A549 (cell line): ENCODE data around the gene C2orf49. TPM values are rescaled to one million over a fixed set of nuclear protein-coding genes. Genes with fewer than 3 reads are reported as not detected.

Experiments
- ATAC-seq, 2 experiments: fragments of 200-7000 bp in 1 of 2; fragments of >200 bp in 1 of 2; cut with Nextera tagmentation in 1 of 2; cut with Tn5 transposase in 1 of 2; 3 replicates each; pipeline versions ENCODE4 v1.8.0 to v1.9.1; 2018 to 2020; ENCODE audit warnings: mild to moderate bottlenecking in 1 of 2, moderate library complexity in 1 of 2
- CTCF ChIA-PET: fragments of 300-600 bp; sonication (Branson Sonifier 250); formaldehyde crosslinking; extraction: SDS; loops from one replicate; lab custom pipeline; 2021; ENCODE audit warnings: antibody characterized with exemption, inconsistent platforms; lab: Yijun Ruan, JAX
- POLR2A ChIA-PET: fragments of 350-600 bp; formaldehyde crosslinking; extraction: SDS; loops from one replicate; lab custom pipeline; 2021; ENCODE audit warnings: antibody characterized with exemption, inconsistent platforms; lab: Yijun Ruan, JAX
- DNase-seq, 2 experiments: peaks; one replicate each; pipeline versions ENCODE4 v3.0.0 to v3.0.0-alpha.2; 2011 to 2016; ENCODE audit warnings: low read depth in 1 of 2, low spot score in 1 of 2
- FAIRE-seq: peaks from 2 replicates; lab custom pipeline; 2011; peaks lifted over from hg19 to GRCh38; lab: Jason Lieb, UNC
- H3K27ac ChIP-seq, 2 experiments: fragments of >200 bp; sonication (Bioruptor Twin); formaldehyde crosslinking; 3 replicates each; pipeline ENCODE4 v1.5.1; 2016 to 2017
- H3K4me1 ChIP-seq: fragments of >200 bp; sonication (Bioruptor Twin); formaldehyde crosslinking; 3 replicates; pipeline ENCODE4 v1.6.1; 2016
- H3K4me2 ChIP-seq: fragments of >200 bp; sonication (Bioruptor Twin); formaldehyde crosslinking; 3 replicates; pipeline ENCODE4 v1.6.1; 2016
- H3K4me3 ChIP-seq: fragments of >200 bp; sonication (Bioruptor Twin); formaldehyde crosslinking; 3 replicates; pipeline ENCODE4 v1.5.1; 2016
- H3K9me3 ChIP-seq: fragments of >200 bp; sonication (Bioruptor Twin); formaldehyde crosslinking; 3 replicates; pipeline ENCODE4 v1.6.1; 2016
- BCL3 ChIP-seq: fragments of >200 bp; sonication (Bioruptor Twin); formaldehyde crosslinking; IDR thresholded peaks from 3 replicates; pipeline ENCODE4 v1.6.1; 2016
- FOSL2 ChIP-seq, 2 experiments: fragments of 450-650 bp in 1 of 2; fragments of >200 bp in 1 of 2; sonication (Bioruptor Twin) in 1 of 2; formaldehyde crosslinking; IDR thresholded peaks; 2 replicates each; pipeline versions ENCODE4 v1.5.0 to v1.6.1; 2016 to 2020; ENCODE audit warnings: mild to moderate bottlenecking in 1 of 2, moderate library complexity in 1 of 2
- GATA3 ChIP-seq: IDR thresholded peaks from 2 replicates; pipeline ENCODE4 v1.6.1; 2012; ENCODE audit warnings: borderline replicate concordance
- HOXB13 ChIP-seq: fragments of 250-450 bp; sonication (Bioruptor Pico); IDR thresholded peaks from 2 replicates; pipeline ENCODE4 v1.5.0; 2020; ENCODE audit warnings: low read depth, mild to moderate bottlenecking, moderate library complexity
- JUNB ChIP-seq: fragments of >200 bp; sonication (Bioruptor Twin); formaldehyde crosslinking; IDR thresholded peaks from 2 replicates; pipeline ENCODE4 v1.6.1; 2016
- KDM1A ChIP-seq: fragments of 200-600 bp; sonication (generic); IDR thresholded peaks from 2 replicates; pipeline ENCODE4 v1.6.1; 2016; ENCODE audit warnings: low read depth, mild to moderate bottlenecking
- KDM5A ChIP-seq: fragments of 200-600 bp; sonication (generic); IDR thresholded peaks from 2 replicates; pipeline ENCODE4 v1.6.1; 2016; ENCODE audit warnings: antibody characterized with exemption, mild to moderate bottlenecking
- MAFK ChIP-seq: fragments of 450-650 bp; IDR thresholded peaks from 2 replicates; pipeline ENCODE4 v1.6.1; 2014; ENCODE audit not compliant: partially characterized antibody
- MAX ChIP-seq: IDR thresholded peaks from 2 replicates; pipeline ENCODE4 v1.6.1; 2012
- MYC ChIP-seq: IDR thresholded peaks from 2 replicates; pipeline ENCODE4 v1.6.1; 2012; ENCODE audit warnings: mild to moderate bottlenecking, inconsistent platforms, low read length, improper control_type of control experiment, borderline replicate concordance
- POLR2AphosphoS2 ChIP-seq: conservative IDR thresholded peaks from 2 replicates; pipeline ENCODE4 v1.6.1; 2012; ENCODE audit warnings: low read length, improper control_type of control experiment, inconsistent platforms
- RAD21 ChIP-seq, 2 experiments: fragments of >200 bp in 1 of 2; sonication (Bioruptor Twin) in 1 of 2; formaldehyde crosslinking in 1 of 2; IDR thresholded peaks in 1 of 2; conservative IDR thresholded peaks in 1 of 2; 2 replicates in 1 of 2; 3 replicates in 1 of 2; pipeline ENCODE4 v1.6.1; 2012 to 2018; ENCODE audit warnings: inconsistent platforms in 1 of 2
- RARB ChIP-seq: fragments of 250-450 bp; sonication (Bioruptor Pico); IDR thresholded peaks from 2 replicates; pipeline ENCODE4 v1.8.0; 2021; ENCODE audit warnings: mild to moderate bottlenecking, moderate library complexity
- RCOR1 ChIP-seq: fragments of 150-350 bp; IDR thresholded peaks from 2 replicates; pipeline ENCODE4 v1.6.1; 2014; ENCODE audit warnings: antibody characterized with exemption, low read length, low read depth
- REST ChIP-seq: fragments of 200-600 bp; sonication (generic); IDR thresholded peaks from 2 replicates; pipeline ENCODE4 v1.6.1; 2016; ENCODE audit warnings: antibody characterized with exemption, mild to moderate bottlenecking, moderate library complexity
- SMC3 ChIP-seq: fragments of >200 bp; sonication (Bioruptor Twin); formaldehyde crosslinking; IDR thresholded peaks from 3 replicates; pipeline ENCODE4 v1.6.1; 2018; ENCODE audit warnings: inconsistent platforms
- ZSCAN20 ChIP-seq: fragments of 250-450 bp; sonication (Bioruptor Pico); IDR thresholded peaks from 2 replicates; pipeline ENCODE4 v1.8.0; 2022; ENCODE audit warnings: mild to moderate bottlenecking, moderate library complexity
- WGBS: methylation state at CpG from one replicate; pipeline ENCODE4 v1.1.6; 2017; ENCODE audit errors: missing lambda C conversion rate; 5-methylcytosine and 5-hydroxymethylcytosine counted together
- polyA plus RNA-seq, 4 experiments: library from polyadenylated mRNA; depleted of rRNA in 3 of 4; stranded (reverse); fragments of >200 nt; fragmentation: RNase III in 1 of 4; extraction: RNeasy Plus Mini Kit Qiagen cat#74134 plus additional on column Dnase treatment in 1 of 4; gene quantifications; 2 replicates in 3 of 4; 3 replicates in 1 of 4; pipeline ENCODE4 v1.2.3, GENCODE V29; 2011 to 2017
- TF ChIP-seq, protein P1 (sequence below): fragments of >200 bp; sonication (Bioruptor Twin); formaldehyde crosslinking; IDR thresholded peaks from 3 replicates; pipeline ENCODE4 v1.5.1; 2016
- TF ChIP-seq, protein P2 (sequence below): IDR thresholded peaks from 2 replicates; pipeline ENCODE4 v1.6.1; 2012; ENCODE audit warnings: low read depth, borderline replicate concordance

C2orf49 gene
- polyA plus RNA-seq, 2 of the 4 experiments (the other 2 are of a cell fraction) = 19.4 to 25.7 TPM

DNA sequence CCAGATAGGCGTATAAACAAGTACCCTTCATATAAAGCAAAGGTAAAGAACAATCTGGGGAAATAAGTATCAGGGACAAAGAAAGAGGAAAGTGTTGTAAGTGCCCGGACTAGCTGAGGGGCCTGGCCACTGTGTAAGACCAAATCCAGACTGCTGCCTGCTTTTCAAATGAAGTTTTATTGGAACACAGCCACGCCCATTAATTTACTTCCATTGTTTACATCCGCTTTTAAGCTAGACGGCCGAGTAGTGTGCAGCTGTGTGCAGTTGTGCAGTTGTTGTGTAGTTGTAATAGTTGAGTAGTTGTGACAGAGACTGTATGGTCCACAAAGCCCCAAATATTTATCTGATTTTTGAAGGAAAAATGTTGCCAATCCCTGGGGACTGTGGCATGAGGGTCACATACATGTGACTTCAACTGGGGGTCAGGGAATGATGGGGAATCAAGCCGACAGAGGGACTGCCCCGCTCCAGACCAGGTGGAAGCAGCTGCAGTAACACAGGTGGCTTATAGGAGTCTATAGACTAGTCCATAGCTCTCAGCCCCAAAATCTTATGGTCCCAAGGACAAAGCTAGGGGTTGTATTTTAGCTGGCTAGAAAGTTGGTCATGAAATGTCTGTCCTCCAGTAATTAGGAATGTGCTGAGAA lies 31.5 kb downstream of the C2orf49 start:
- FAIRE-seq = no peak
- H3K27ac ChIP-seq = no peak overlapping the region
- CTCF ChIA-PET = interaction anchor here (0.7 to 6.1 kb wide), 17 partner anchors 9 to 180 kb away, joined by 3 to 146 read pairs (median 5); partner anchors contain the start of gene FHL2
- POLR2A ChIA-PET = no interaction called here
- no peak for ATAC-seq
- DNase-seq = no peak
- no peaks in the 10 kb centered on the region for H3K9me3 ChIP-seq
- no peak overlapping the region for H3K4me2 ChIP-seq
- no peak overlapping the region for H3K4me3 ChIP-seq
- peaks cover 6% of the 10 kb centered on the region; the same call in 2 of the 3 replicates for H3K4me1 ChIP-seq
- TF ChIP-seq HOXB13 (CRISPR knock-in tag) = no peak
- no peak for TF ChIP-seq ZSCAN20 (CRISPR knock-in tag)
- TF ChIP-seq, protein P1, sequence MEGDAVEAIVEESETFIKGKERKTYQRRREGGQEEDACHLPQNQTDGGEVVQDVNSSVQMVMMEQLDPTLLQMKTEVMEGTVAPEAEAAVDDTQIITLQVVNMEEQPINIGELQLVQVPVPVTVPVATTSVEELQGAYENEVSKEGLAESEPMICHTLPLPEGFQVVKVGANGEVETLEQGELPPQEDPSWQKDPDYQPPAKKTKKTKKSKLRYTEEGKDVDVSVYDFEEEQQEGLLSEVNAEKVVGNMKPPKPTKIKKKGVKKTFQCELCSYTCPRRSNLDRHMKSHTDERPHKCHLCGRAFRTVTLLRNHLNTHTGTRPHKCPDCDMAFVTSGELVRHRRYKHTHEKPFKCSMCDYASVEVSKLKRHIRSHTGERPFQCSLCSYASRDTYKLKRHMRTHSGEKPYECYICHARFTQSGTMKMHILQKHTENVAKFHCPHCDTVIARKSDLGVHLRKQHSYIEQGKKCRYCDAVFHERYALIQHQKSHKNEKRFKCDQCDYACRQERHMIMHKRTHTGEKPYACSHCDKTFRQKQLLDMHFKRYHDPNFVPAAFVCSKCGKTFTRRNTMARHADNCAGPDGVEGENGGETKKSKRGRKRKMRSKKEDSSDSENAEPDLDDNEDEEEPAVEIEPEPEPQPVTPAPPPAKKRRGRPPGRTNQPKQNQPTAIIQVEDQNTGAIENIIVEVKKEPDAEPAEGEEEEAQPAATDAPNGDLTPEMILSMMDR = no peak
- no peak for TF ChIP-seq MAFK
- TF ChIP-seq REST = no peak
- TF ChIP-seq JUNB = no peak
- TF ChIP-seq FOSL2 (IDR thresholded peaks at IDR 0.05) = no peak
- TF ChIP-seq FOSL2 (CRISPR knock-in tag; IDR thresholded peaks at IDR 0.05) = no peak
- no peak for TF ChIP-seq RCOR1
- no peak for TF ChIP-seq RARB (CRISPR knock-in tag)
- TF ChIP-seq KDM5A = no peak
- no peak for TF ChIP-seq POLR2AphosphoS2
- TF ChIP-seq, protein P2, sequence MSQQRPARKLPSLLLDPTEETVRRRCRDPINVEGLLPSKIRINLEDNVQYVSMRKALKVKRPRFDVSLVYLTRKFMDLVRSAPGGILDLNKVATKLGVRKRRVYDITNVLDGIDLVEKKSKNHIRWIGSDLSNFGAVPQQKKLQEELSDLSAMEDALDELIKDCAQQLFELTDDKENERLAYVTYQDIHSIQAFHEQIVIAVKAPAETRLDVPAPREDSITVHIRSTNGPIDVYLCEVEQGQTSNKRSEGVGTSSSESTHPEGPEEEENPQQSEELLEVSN = no peak
- TF ChIP-seq MAX = no peak
- no peak for TF ChIP-seq BCL3
- WGBS = 81% methylated on average over 8 of the region's 8 CpGs

DNA sequence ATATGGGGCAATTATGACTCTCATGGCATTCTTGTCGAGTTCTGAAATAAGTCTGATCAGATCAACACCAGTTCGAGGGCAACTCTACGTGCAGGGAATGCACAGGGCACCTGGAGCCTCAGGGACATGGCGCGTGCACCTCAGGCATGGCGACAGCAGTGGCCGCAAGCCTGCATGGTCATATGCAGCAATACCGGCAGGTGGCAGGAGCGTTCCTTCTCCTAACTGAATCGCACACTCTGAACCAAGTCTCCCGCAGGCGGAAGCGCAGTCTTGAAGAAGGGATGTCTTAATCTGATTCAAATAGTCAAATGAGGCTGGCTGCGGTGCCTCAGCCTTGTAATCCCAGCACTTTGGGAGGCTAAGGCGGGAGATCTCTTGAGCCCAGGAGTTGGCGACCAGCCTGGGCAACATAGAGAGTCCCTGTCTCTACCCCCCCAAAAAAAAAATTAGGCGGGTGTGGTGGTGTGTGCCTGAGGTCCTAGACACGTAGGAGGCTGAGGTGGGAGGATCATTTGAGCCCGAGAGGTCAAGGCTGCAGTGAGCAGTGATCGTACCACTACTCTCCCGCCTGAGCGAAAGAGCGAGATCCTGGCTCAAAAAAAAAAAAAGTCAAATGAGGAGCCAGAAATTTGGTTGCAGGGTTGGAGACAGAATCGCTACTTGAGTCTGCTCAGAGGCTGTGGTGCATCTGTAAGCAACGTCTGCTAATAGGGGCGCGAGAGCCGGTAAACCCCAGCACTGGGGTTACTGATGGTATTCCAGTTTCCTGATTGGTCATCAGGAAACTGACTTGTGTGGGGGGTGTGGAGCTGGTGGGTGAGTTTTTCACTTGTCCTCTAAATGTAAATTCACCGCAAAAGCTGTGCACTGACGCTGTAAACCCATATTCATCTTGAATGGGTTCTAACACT lies 32.7 kb downstream of the C2orf49 start:
- 0 out of 2 replicates have a peak, but pooled peaks have one; percentile 37 for TF ChIP-seq MYC
- peak; percentile 98 for TF ChIP-seq SMC3
- TF ChIP-seq GATA3 = no peak
- TF ChIP-seq, protein P1 = peak; percentile 89
- peak; percentile 67 for TF ChIP-seq MAX
- no peak for TF ChIP-seq RCOR1
- no peak for TF ChIP-seq KDM1A
- peak; percentile 93 to 95 for TF ChIP-seq RAD21 (conservative IDR thresholded peaks at IDR 0.05 in 1 of 2, IDR thresholded peaks at IDR 0.05 in 1 of 2)
- TF ChIP-seq, protein P2 = no peak
- no peak for TF ChIP-seq RARB (CRISPR knock-in tag)
- TF ChIP-seq MAFK = no peak
- FAIRE-seq (no peak), ATAC-seq (peak; percentile 94 to 97), DNase-seq (peak; percentile 58 to 86)
- Histone ChIP-seq H3K4me3 (no peak overlapping the region), H3K4me1 (peaks cover 8% of the 10 kb centered on the region; the same call in 2 of the 3 replicates), H3K4me2 (0 out of 3 replicates have a peak overlapping the region, but pooled peaks have one; percentile 9), H3K27ac (peak overlapping the region; percentile 12 to 74; a peak in 4 of 6 replicates), H3K9me3 (no peaks in the 10 kb centered on the region)
- ChIA-PET POLR2A (no interaction called here), CTCF (interaction anchor here (0.6 to 12.5 kb wide), 20 partner anchors 10 to 179 kb away, joined by 3 to 146 read pairs (median 4); partner anchors contain the start of gene FHL2)
- WGBS = 55% methylated on average over 28 of the region's 30 CpGs
